NCI-H774 (cell line): ENCODE data around the gene SPARC.

Experiments
- DNase-seq: peaks from one replicate; lab custom pipeline; 2025; lab: John Stamatoyannopoulos, UW

SPARC gene

GRCh38 chr5:151678713-151679112, 8.0 kb downstream of the SPARC start:
- DNase-seq: no peak

GRCh38 chr5:151677776-151678545, 8.8 kb downstream of the SPARC start:
- no peak for DNase-seq

- no peak for DNase-seq
These were observed 10.0 kb downstream of the SPARC start for GRCh38 chr5:151676719-151677118.

GRCh38 chr5:151676314-151676712, 10.4 kb downstream of the SPARC start:
- DNase-seq: no peak

- no peak for DNase-seq
These were observed 11.0 kb downstream of the SPARC start for GRCh38 chr5:151675611-151676313.

GRCh38 chr5:151674626-151675610, 11.8 kb downstream of the SPARC start:
- no peak for DNase-seq

GRCh38 chr5:151673421-151673820, 13.3 kb downstream of the SPARC start:
- no peak for DNase-seq

GRCh38 chr5:151672516-151672915, 14.2 kb downstream of the SPARC start:
- DNase-seq: no peak

GRCh38 chr5:151671950-151672349, 14.8 kb downstream of the SPARC start:
- no peak for DNase-seq

GRCh38 chr5:151670953-151671636, 15.6 kb downstream of the SPARC start:
- DNase-seq: no peak

GRCh38 chr5:151670083-151670686, 16.5 kb downstream of the SPARC start:
- DNase-seq: no peak

- no peak for DNase-seq
These were observed 19.6 kb downstream of the SPARC start for GRCh38 chr5:151667083-151667482.

- no peak for DNase-seq
These were observed 21.1 kb downstream of the SPARC start for GRCh38 chr5:151665613-151666012.

GRCh38 chr5:151664694-151665585, 21.8 kb downstream of the SPARC start:
- no peak for DNase-seq

- no peak for DNase-seq
These were observed 23.0 kb downstream of the SPARC start for GRCh38 chr5:151663617-151664293.

GRCh38 chr5:151662805-151663204, 23.9 kb downstream of the SPARC start:
- no peak for DNase-seq

- DNase-seq: no peak
These were observed 24.6 kb downstream of the SPARC start for GRCh38 chr5:151661968-151662732.

GRCh38 chr5:151660616-151661495, 25.9 kb downstream of the SPARC start:
- no peak for DNase-seq
